HepG2 (cell line): ENCODE data around the gene CD300A. TPM values are rescaled to one million over a fixed set of nuclear protein-coding genes. Genes with fewer than 3 reads are reported as not detected.

Experiments
- AGO2 ChIP-seq: fragments of 200-400 bp; formaldehyde crosslinking; optimal IDR thresholded peaks from 2 replicates; pipeline ENCODE3; 2017; ENCODE audit warnings: mild to moderate bottlenecking, low read depth, low read length, moderate library complexity
- BRCA1 ChIP-seq: sonication (generic); formaldehyde crosslinking; IDR thresholded peaks from 2 replicates; pipeline ENCODE4 v1.4.0; 2020; ENCODE audit warnings: missing genetic modification reagents
- ESRRA ChIP-seq: sonication (generic); formaldehyde crosslinking; IDR thresholded peaks from 2 replicates; pipeline ENCODE4 v1.5.1; 2020; ENCODE audit warnings: mild to moderate bottlenecking, low read depth, missing genetic modification reagents
- GZF1 ChIP-seq: sonication (generic); formaldehyde crosslinking; IDR thresholded peaks from 2 replicates; pipeline ENCODE4 v1.5.1; 2020; ENCODE audit warnings: mild to moderate bottlenecking, missing genetic modification reagents
- MTF2 ChIP-seq: sonication (generic); formaldehyde crosslinking; IDR thresholded peaks from 2 replicates; pipeline ENCODE4 v1.5.0; 2020; ENCODE audit warnings: missing genetic modification reagents, borderline replicate concordance
- PTBP1 ChIP-seq: fragments of 200-400 bp; formaldehyde crosslinking; IDR thresholded peaks from 2 replicates; pipeline ENCODE4 v1.6.1; 2018; ENCODE audit warnings: low read length, low read depth; ENCODE audit not compliant: poor library complexity, severe bottlenecking
- SOX6 ChIP-seq, 2 experiments: fragments of 450-650 bp in 1 of 2; sonication (generic) in 1 of 2; formaldehyde crosslinking in 1 of 2; IDR thresholded peaks; 2 replicates each; pipeline versions ENCODE4 v1.4.0 to v1.6.1; 2017 to 2020; ENCODE audit warnings: antibody characterized with exemption in 1 of 2, mild to moderate bottlenecking in 1 of 2, missing genetic modification reagents in 1 of 2
- TAF15 ChIP-seq: fragments of 200-400 bp; formaldehyde crosslinking; IDR thresholded peaks from one replicate; pipeline ENCODE4 v1.6.1; 2018; ENCODE audit warnings: mild to moderate bottlenecking, low read depth, low read length; ENCODE audit not compliant: poor library complexity, severe bottlenecking
- ZFP62 ChIP-seq: sonication (generic); formaldehyde crosslinking; IDR thresholded peaks from 2 replicates; pipeline ENCODE4 v1.4.0; 2020; ENCODE audit warnings: missing genetic modification reagents
- ZNF496 ChIP-seq: sonication (generic); formaldehyde crosslinking; IDR thresholded peaks from 2 replicates; pipeline ENCODE4 v1.8.1; 2023; ENCODE audit warnings: mild to moderate bottlenecking, moderate library complexity, missing genetic modification reagents; ENCODE audit not compliant: insufficient replicate concordance
- ZNF670 ChIP-seq: sonication (generic); formaldehyde crosslinking; IDR thresholded peaks from 2 replicates; pipeline ENCODE4 v1.8.0; 2022; ENCODE audit warnings: mild to moderate bottlenecking, missing genetic modification reagents, borderline replicate concordance
- ZNF790 ChIP-seq: sonication (generic); formaldehyde crosslinking; IDR thresholded peaks from 2 replicates; pipeline ENCODE4 v1.8.0; 2022; ENCODE audit warnings: missing genetic modification reagents, mild to moderate bottlenecking, borderline replicate concordance
- polyA plus RNA-seq, 8 experiments: library from polyadenylated mRNA; depleted of rRNA in 3 of 8; stranded (reverse) in 7 of 8; unstranded in 1 of 8; fragments of >200 nt; fragmentation: Illumina TruSeq in 4 of 8; extraction: Trizol in 4 of 8; gene quantifications; 2 replicates each; pipeline versions ENCODE4 v1.2.1 to v1.2.3, GENCODE V29; 2011 to 2016; ENCODE audit warnings: low read depth in 4 of 8, missing spikeins in 1 of 8, mixed read lengths in 1 of 8; ENCODE audit not compliant: insufficient read depth in 1 of 8
- total RNA-seq, 5 experiments: library from RNA; depleted of rRNA; stranded (reverse); fragments of >200 nt; fragmentation: Illumina TruSeq; extraction: Trizol; gene quantifications; 2 replicates each; pipeline ENCODE4 v1.2.3, GENCODE V29; 2016; ENCODE audit warnings: low read depth in 1 of 5
- TF ChIP-seq, protein P1 (sequence below), 2 experiments: sonication (generic) in 1 of 2; formaldehyde crosslinking in 1 of 2; IDR thresholded peaks; 2 replicates each; pipeline versions ENCODE4 v1.6.1 to v1.9.0; 2014 to 2022; ENCODE audit warnings: antibody characterized with exemption in 1 of 2, borderline replicate concordance in 1 of 2, inconsistent platforms in 1 of 2, low read depth in 1 of 2, missing genetic modification reagents in 1 of 2
- TF ChIP-seq, protein P2 (sequence below): IDR thresholded peaks from 2 replicates; pipeline ENCODE4 v1.6.1; 2016; ENCODE audit warnings: missing genetic modification reagents, missing compliant biosample characterization
- TF ChIP-seq, protein P3 (sequence below): sonication (generic); formaldehyde crosslinking; IDR thresholded peaks from 2 replicates; pipeline ENCODE4 v1.5.1; 2020; ENCODE audit warnings: mild to moderate bottlenecking, missing genetic modification reagents, moderate library complexity
- TF ChIP-seq, protein P4 (sequence below): sonication (generic); formaldehyde crosslinking; IDR thresholded peaks from 2 replicates; pipeline ENCODE4 v1.4.0; 2020; ENCODE audit warnings: missing genetic modification reagents

CD300A gene
- total and polyA plus RNA-seq, 2 of the 13 experiments (the other 11 are each of a cell fraction or from before 2014, with no cell fraction given) = not detected

DNA sequence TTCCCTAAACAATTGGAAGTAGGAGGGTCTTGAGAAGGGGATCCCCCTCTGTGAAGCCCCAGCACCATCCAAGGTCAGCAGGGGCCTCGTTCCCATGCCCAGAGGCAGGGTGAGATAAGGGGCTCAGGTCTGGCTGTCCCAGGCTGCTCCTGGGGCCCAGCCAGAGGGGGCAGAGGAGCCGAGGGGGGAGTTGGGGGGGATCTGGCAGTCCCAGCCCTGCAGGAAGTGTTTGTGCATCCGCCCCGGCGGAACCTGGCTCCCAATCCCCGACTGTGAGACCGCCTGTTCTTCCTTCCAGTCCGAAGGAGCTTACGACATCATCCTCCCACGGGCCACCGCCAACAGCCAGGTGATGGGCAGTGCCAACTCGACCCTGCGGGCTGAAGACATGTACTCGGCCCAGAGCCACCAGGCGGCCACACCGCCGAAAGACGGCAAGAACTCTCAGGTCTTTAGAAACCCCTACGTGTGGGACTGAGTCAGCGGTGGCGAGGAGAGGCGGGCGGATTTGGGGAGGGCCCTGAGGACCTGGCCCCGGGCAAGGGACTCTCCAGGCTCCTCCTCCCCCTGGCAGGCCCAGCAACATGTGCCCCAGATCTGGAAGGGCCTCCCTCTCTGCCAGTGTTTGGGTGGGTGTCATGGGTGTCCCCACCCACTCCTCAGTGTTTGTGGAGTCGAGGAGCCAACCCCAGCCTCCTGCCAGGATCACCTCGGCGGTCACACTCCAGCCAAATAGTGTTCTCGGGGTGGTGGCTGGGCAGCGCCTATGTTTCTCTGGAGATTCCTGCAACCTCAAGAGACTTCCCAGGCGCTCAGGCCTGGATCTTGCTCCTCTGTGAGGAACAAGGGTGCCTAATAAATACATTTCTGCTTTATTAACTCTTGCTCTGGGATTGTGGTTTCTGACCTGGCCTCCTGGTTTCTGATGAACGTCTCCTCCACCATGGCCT, 19.6 kb upstream of the CD300A start (continued):
- TF ChIP-seq, protein P1, sequence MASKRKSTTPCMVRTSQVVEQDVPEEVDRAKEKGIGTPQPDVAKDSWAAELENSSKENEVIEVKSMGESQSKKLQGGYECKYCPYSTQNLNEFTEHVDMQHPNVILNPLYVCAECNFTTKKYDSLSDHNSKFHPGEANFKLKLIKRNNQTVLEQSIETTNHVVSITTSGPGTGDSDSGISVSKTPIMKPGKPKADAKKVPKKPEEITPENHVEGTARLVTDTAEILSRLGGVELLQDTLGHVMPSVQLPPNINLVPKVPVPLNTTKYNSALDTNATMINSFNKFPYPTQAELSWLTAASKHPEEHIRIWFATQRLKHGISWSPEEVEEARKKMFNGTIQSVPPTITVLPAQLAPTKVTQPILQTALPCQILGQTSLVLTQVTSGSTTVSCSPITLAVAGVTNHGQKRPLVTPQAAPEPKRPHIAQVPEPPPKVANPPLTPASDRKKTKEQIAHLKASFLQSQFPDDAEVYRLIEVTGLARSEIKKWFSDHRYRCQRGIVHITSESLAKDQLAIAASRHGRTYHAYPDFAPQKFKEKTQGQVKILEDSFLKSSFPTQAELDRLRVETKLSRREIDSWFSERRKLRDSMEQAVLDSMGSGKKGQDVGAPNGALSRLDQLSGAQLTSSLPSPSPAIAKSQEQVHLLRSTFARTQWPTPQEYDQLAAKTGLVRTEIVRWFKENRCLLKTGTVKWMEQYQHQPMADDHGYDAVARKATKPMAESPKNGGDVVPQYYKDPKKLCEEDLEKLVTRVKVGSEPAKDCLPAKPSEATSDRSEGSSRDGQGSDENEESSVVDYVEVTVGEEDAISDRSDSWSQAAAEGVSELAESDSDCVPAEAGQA (IDR thresholded peaks at IDR 0.05; ENCODE audit: low read depth) = no peak
- TF ChIP-seq, protein P1 (CRISPR knock-in tag; IDR thresholded peaks at IDR 0.05; ENCODE audit: borderline replicate concordance) = no peak
- TF ChIP-seq, protein P2, sequence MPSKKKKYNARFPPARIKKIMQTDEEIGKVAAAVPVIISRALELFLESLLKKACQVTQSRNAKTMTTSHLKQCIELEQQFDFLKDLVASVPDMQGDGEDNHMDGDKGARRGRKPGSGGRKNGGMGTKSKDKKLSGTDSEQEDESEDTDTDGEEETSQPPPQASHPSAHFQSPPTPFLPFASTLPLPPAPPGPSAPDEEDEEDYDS = no peak
- TF ChIP-seq MTF2 (CRISPR knock-in tag) (no peak), PTBP1 (peak; percentile 47), ZNF496 (CRISPR knock-in tag) (no peak), BRCA1 (CRISPR knock-in tag) (no peak), AGO2 (peak; percentile 51), TAF15 (no peak), GZF1 (no peak), ESRRA (CRISPR knock-in tag) (no peak), SOX6 (IDR thresholded peaks at IDR 0.05) (no peak), SOX6 (CRISPR knock-in tag; IDR thresholded peaks at IDR 0.05) (no peak), ZNF670 (CRISPR knock-in tag) (no peak), ZFP62 (no peak), ZNF790 (CRISPR knock-in tag) (no peak)
- TF ChIP-seq, protein P3, sequence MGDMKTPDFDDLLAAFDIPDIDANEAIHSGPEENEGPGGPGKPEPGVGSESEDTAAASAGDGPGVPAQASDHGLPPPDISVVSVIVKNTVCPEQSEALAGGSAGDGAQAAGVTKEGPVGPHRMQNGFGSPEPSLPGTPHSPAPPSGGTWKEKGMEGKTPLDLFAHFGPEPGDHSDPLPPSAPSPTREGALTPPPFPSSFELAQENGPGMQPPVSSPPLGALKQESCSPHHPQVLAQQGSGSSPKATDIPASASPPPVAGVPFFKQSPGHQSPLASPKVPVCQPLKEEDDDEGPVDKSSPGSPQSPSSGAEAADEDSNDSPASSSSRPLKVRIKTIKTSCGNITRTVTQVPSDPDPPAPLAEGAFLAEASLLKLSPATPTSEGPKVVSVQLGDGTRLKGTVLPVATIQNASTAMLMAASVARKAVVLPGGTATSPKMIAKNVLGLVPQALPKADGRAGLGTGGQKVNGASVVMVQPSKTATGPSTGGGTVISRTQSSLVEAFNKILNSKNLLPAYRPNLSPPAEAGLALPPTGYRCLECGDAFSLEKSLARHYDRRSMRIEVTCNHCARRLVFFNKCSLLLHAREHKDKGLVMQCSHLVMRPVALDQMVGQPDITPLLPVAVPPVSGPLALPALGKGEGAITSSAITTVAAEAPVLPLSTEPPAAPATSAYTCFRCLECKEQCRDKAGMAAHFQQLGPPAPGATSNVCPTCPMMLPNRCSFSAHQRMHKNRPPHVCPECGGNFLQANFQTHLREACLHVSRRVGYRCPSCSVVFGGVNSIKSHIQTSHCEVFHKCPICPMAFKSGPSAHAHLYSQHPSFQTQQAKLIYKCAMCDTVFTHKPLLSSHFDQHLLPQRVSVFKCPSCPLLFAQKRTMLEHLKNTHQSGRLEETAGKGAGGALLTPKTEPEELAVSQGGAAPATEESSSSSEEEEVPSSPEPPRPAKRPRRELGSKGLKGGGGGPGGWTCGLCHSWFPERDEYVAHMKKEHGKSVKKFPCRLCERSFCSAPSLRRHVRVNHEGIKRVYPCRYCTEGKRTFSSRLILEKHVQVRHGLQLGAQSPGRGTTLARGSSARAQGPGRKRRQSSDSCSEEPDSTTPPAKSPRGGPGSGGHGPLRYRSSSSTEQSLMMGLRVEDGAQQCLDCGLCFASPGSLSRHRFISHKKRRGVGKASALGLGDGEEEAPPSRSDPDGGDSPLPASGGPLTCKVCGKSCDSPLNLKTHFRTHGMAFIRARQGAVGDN (CRISPR knock-in tag) = peak; percentile 26
- TF ChIP-seq, protein P4, sequence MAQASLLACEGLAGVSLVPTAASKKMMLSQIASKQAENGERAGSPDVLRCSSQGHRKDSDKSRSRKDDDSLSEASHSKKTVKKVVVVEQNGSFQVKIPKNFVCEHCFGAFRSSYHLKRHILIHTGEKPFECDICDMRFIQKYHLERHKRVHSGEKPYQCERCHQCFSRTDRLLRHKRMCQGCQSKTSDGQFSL = no peak
